Measurements from ENCODE around the gene SMCO2.

The SMCO2 gene

GRCh38 chr12:27455589-27455988, 9.1 kb downstream of the SMCO2 start:
- no peak for DNase-seq

DNA sequence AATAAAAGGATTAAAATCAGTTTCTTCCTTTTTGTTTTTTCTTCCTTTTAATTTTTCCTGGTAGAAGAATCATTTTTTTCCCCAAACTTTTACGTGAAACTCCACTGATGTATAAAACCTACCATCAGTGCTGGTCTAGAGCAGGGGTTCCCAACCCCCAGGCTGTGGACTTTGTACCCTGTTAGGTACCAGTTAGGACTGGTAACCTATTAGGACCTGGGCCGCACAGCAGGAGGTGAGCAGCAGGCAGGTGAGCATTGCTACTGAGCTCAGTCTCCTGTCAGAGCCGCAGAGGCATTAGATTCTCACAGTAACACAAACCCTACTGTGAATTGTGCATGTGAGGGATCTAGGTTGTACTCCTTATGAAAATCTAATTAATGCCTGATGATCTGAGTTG, 10.1 kb downstream of the SMCO2 start:
- DNase-seq: no peak

GRCh38 chr12:27460471-27460978, 14.0 kb downstream of the SMCO2 start:
- no peak for DNase-seq

- no peak for DNase-seq
Measured at GRCh38 chr12:27462151-27462694, 15.7 kb downstream of the SMCO2 start.

DNA sequence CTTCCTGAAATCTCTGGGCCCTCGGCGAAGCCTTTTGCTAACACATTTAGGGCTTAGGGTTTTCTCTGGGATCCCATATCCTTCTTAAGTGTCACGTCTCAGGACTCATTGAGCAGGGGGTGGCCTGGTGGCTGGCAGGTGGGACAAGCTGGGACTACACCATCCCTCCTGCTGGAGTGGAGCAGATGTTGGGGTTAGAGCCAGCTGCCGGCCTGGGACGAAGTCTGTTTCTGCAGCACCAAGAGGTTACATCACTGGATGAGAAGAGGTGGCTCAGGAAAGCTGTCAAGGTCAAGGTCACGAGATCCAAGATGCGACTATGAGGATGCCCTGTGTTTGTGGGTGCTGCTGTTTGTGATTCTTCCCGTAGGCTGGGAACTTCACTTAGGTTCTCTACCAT, 16.3 kb downstream of the SMCO2 start:
- DNase-seq: no peak

DNA sequence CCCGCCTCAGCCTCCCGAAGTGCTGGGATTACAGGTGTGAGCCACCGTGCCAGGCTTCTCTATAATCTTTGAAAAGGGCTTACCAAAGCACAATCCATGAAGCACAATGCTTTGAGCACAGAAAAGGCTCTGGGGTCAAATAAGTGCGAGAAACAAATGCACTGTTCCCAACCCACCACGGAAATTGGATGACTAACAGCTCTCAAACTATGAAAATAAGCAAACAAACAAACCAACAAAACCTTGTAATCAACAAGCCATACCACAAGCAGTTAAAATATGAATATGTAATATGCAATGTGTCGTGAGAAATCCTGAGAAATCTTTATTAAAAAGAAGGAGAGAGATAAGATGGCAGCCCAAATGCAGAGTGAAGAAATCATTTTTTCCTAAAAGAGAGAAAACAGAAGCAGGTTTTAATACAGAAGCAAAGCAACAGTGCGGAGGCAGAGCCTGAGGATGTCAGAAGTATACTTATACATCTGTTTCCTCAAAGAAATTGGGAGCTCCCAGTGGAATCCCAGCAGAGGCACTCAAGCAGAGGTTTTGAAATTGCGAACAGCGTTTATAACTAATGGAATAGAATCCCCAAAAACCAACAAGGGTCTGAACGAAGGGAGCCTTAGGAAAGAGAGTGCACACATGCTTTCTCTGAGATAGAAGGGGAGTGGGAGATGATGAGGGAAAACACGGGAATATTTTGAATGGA, 17.1 kb downstream of the SMCO2 start:
- no peak for DNase-seq

DNA sequence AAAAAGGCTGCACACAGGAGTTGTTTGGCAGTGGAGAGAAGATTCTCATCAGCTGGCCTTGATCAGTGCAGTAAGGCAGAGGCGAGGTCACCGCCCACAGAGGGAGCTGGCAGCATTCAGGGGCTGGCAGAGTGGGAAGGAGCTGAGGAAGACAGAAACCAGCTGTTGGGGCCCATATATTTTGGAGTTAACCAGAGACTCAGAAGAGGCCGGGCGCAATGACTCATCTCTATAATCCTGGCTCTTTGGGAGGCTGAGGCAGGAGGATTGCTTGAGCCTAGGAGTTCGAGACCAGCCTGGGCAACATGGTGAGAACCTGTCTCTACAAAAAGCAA, 17.7 kb downstream of the SMCO2 start:
- DNase-seq: no peak

GRCh38 chr12:27467641-27468040, 21.1 kb downstream of the SMCO2 start:
- DNase-seq: no peak

- DNase-seq: no peak
Measured at GRCh38 chr12:27468241-27468640, 21.7 kb downstream of the SMCO2 start.

GRCh38 chr12:27469176-27469736, 22.7 kb downstream of the SMCO2 start:
- DNase-seq: no peak

DNA sequence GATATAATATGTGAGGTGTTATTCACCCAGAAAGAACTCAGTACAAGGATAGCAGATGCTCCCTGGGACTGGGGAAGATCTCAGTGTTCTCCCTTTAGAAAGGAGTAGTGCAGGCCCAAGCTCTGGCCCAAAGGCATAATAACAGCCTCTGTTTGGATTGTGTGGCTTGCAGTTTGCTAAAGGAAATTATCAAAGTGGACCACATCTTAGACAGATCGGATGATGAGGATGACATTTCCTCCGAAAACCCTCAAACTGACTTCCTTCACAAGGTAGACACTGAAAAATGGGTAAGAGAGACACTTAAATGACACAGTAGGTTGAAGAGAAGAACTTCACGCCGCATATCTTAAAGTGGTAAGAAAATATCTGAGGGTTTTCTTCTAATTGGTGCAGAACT, 26.1 kb downstream of the SMCO2 start:
- no peak for DNase-seq

- DNase-seq: no peak
Measured at GRCh38 chr12:27474344-27474743, 27.8 kb downstream of the SMCO2 start.

- no peak for DNase-seq
Measured at GRCh38 chr12:27477049-27477448, 30.5 kb downstream of the SMCO2 start.

DNA sequence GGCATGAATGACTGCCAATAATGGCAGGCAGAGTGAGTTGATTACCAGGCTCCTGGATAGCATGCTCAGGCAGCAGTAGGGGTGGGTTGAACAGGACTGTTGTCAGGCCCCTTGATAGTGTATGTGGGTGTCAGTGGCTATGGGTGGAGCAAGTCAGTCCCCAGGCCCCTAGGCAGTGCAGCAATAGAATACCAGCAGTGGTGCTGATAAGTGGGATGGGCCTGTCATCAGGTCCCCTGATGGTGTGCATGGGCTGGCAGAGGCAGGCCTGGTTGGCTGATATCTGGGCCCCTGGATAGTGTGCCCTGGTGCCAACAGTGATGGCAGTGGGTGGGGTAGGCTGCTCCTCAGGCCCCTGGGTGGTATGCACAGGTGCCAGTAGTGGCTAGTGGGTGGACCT, 32.4 kb downstream of the SMCO2 start:
- no peak for DNase-seq

- no peak for DNase-seq
Measured at GRCh38 chr12:27480016-27480415, 33.5 kb downstream of the SMCO2 start.

GRCh38 chr12:27486961-27487360, 40.4 kb downstream of the SMCO2 start:
- DNase-seq: no peak

GRCh38 chr12:27488479-27488878, 41.9 kb downstream of the SMCO2 start:
- DNase-seq: no peak

DNA sequence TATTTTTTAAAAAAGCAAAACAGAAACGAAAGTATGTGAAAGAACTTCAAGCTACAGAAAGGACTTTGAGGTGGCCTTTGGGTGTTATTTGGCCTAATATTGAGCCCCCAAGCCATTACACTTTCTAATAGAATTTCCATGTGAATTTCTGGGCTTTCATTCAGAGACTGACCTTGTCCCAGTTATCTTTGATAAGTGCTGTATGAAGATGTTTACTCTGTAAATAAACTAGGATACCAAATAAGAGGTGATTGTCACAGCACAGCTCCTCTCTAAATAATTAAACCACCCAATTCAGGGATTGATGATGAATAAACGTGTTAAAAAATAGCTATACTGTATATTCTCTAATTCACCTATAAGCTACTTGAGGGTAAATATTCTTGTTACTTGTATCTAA, 44.7 kb downstream of the SMCO2 start:
- DNase-seq: no peak

GRCh38 chr12:27493260-27493940, 46.9 kb downstream of the SMCO2 start:
- DNase-seq: no peak

DNA sequence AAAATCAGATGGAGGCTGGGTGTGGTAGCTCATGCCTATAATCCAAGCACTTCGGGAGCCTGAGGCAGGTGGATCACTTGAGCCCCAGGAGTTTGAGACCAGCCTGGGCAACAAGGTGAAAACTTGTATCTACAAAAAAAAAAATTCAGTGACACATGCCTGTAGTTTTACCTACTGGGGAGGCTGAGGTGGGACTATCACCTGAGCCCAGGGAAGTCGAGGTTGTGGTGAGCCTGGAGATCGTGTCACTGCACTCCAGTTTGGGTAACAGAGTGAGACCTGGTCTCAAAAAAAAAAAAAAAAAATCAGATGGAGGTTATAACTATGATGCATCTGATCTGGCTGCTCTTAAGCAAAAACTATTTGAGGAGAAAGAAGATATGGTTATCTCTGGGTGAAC, 50.9 kb downstream of the SMCO2 start:
- no peak for DNase-seq

DNA sequence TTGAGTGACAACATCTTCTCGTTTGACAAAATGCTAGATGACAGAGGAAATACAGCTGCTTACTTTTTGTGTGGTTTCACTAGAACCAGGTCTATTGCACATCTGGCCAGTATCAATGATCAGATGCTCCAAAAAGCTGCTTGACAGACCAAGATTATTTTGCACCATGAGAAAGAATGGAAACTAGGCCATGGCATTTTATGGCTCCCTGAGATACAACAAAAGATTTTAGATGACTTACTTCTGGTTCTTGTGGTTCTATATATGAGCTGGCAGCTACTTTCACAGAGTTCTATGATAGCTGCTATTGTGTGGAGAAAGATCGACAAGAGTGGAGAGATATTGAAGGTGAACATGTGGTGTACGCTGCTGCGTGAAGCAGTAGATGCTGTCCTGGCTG, 51.6 kb downstream of the SMCO2 start:
- no peak for DNase-seq

DNA sequence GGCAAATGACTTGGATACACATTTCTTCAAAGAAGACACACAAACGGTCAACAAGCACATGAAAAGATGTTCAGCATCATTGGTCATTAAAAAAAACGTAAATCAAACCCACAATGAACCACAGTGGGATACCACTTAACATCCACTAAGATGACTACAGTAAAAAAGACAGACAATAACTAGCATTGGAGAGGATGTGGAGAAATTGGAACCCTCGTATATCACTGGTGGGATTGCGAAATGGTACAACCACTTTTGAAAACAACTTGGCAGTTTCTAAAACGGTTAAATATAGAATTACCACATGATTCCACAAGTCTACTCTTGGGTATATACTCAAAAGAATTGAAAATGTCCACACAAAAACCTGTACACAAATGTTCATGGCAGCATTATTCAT, 52.2 kb downstream of the SMCO2 start:
- DNase-seq: no peak

DNA sequence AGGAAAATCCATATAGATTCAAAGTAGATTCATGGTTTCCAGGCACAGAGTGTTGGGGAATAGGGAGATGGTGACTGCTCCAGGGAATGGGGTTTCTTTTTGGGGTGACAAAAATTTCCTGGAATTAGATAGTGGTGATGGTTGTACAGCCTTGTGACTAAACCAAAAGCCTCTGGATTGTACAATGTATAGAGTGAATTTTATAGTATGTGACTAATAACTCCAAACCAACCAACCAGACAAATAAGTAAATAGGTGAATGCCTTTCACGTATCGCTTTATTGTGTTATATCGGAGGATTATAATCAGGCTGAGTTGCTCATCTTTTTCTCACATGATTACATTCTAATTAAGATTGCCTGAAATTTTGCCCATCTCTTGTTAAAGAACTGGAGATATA, 52.8 kb downstream of the SMCO2 start:
- no peak for DNase-seq

DNA sequence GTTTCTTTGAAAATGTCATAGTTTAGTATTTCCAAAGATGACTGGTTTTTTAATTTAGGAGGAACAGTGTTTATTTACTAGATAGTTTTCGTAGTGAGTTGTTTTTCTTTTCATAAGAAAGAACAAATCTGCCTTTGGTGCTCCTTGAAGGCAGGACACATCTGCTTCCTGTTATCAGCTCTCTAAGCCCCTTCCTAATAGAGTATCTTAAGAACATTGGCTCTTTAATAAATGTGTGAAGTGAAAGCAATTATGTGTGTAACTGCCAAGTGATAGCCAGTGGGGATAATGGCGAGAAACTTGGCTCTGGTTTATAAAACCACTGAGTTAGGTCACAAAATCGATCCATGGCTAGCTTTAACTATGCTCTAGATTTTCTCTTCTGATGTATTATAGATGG, 54.0 kb downstream of the SMCO2 start:
- no peak for DNase-seq
